HG03039 (cell line): ENCODE measurements around the gene PRDM8.

ENCODE experiments used
- ATAC-seq: cut with Tn5 transposase; IDR thresholded peaks from one replicate; pipeline ENCODE4 v1.9.1; 2021; ENCODE audit warnings: mild to moderate bottlenecking, moderate library complexity; ENCODE audit not compliant: unreplicated experiment

PRDM8 gene

GRCh38 chr4:80199947-80200346 lies 2.6 kb downstream of the PRDM8 start:
- no peak for ATAC-seq

DNA sequence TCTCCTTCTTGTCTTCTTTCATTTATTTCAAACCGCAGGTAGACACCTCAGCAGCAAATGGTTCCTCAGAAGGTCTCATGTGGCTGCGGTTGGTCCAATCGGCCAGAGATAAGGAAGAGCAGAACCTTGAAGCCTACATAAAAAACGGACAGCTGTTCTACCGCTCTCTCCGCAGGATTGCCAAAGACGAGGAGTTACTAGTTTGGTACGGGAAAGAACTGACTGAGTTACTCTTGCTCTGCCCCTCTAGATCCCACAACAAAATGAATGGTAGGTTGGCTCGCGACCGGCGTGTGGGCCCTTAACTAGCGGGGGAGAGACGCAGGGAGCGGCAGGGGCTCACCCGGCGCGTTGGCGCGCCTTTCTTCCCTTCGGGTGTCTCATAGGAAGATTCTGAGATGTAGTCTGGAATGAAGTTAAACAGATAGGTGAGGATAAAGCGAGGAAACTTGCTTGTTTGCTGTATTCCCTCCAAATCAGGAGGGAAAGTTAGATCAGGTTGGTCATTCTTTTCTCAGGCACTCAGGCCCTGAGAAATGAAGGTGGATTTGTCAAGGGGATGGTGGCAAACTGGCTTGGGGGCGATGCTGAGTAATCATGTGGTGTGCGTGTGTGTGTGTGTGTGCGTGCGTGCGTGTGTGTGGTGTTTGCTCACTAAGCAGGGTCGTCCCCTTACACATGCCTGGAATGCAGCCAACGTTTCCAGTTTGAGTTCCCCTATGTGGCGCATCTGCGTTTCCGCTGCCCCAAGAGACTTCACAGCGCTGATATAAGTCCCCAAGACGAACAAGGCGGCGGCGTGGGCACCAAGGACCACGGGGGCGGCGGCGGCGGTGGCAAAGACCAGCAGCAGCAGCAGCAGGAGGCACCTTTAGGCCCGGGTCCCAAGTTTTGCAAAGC lies 4.2 kb downstream of the PRDM8 start:
- peak; percentile 4 for ATAC-seq

GRCh38 chr4:80202190-80202711 lies 4.9 kb downstream of the PRDM8 start:
- peak; percentile 74 for ATAC-seq

DNA sequence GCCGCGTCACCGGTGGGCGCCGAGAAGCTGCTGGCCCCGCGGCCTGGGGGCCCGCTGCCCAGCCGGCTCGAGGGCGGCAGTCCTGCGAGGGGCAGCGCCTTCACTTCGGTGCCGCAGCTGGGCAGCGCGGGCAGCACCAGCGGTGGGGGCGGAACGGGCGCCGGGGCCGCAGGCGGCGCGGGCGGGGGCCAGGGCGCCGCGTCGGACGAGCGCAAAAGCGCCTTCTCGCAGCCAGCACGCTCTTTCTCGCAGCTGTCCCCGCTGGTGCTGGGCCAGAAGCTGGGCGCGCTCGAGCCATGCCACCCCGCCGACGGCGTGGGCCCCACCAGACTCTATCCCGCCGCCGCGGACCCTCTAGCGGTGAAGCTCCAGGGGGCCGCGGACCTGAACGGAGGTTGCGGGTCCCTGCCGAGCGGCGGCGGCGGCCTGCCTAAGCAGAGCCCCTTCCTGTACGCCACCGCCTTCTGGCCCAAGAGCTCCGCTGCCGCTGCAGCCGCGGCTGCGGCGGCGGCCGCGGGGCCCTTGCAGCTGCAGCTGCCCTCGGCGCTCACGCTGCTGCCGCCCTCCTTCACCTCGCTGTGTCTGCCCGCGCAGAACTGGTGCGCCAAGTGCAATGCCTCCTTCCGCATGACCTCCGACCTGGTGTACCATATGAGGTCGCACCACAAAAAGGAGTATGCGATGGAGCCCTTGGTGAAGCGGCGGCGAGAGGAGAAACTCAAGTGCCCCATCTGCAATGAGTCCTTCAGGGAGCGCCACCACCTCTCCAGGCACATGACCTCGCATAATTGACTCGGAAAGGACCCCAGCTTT lies 5.6 kb downstream of the PRDM8 start:
- ATAC-seq = peak; percentile 50

DNA sequence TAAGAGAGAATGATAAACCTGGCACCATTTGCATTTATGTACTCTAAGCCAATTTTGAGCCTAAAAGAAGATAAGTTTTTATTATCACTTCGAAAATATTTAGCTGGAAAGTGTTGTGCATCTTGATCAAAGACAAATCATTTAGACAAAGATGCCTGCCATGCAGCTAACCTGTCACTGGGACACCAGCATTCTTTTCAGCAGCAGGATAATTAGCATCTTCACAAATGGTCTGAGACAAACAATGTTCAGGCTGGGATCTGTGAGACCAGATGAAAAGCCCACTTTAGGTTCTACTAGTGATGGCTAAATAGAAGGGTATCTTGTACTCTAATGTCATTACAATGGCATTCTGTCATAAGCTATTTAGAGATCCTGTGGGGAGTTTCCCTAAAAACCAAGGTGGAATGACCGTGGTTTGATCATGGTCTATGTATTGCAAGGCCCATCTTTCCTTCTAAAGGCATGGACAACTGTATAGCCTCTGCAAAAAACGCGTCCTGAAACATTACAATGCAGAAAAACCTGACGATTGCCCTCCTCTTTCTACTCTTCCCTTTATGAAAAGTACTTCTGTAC lies 7.2 kb downstream of the PRDM8 start:
- ATAC-seq = no peak

GRCh38 chr4:80206111-80206510 lies 8.8 kb downstream of the PRDM8 start:
- ATAC-seq = no peak

DNA sequence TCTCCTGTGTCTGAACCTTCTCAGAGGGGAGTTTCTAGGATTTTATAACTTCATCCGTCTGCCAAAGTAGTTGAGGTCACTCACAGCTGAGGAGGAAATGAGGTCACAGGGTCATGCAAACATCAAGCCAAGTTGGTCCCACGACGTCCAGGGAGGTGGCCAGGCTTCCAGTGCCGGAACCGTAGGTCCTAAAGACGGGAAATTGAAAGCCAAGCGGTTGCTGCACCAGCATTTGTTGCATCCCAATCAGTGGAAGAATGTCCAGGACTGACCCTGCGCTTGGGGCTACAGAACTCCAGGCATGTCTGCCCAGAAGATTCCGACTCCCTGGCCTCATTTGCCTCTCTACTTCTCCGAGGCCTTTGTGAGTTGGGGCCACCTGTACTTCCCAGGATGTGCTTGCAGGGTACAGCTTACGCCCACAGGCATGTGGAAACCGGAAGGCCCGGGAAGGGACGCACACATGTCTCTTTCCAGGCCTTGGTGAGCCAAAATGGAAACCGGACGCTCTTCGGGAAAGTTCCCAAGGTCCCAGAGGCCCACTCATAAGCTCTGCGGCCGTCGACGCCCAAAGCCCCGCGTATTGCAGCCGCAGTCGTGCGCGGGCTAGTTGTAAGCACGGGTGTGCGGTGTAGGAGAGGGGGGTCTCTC lies 9.3 kb downstream of the PRDM8 start:
- ATAC-seq = no peak

DNA sequence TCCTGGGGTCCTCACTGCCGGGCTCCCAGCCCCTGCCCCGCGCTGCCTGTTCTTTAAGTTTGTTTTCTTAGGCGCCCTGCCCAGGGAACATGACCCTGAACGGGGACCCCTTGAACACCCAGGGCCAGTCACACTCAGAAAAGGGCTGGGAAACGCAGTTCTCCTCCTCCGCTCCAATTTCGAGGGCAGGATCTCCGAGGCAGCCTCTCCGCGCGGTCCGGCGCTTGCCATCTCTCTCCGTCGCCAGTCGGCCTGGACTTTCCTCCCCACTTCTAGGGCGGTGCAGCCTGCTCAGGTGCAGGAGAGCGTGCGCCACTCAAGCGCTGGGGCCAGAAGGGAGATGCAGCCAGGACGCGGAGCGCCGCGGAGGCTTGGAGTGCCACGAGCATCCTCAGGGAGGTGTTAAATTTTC lies 9.9 kb downstream of the PRDM8 start:
- no peak for ATAC-seq

DNA sequence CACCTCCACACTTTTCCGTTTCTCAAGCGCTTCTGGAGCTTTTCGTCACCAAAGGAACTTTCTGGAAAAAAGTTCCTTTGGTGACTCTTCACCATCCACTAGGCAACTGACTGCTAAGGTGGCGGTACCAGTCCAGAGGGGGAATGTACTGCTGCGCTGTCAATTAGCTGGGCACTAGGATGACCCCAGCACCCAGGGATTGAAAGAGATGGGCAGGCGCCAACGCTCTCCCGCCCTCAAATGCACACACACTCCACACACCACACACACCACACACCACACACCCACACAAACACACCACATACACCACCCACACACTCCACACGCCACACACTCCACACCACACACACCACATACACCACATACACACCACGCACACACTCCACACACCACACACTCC lies 10.4 kb downstream of the PRDM8 start:
- ATAC-seq = no peak

DNA sequence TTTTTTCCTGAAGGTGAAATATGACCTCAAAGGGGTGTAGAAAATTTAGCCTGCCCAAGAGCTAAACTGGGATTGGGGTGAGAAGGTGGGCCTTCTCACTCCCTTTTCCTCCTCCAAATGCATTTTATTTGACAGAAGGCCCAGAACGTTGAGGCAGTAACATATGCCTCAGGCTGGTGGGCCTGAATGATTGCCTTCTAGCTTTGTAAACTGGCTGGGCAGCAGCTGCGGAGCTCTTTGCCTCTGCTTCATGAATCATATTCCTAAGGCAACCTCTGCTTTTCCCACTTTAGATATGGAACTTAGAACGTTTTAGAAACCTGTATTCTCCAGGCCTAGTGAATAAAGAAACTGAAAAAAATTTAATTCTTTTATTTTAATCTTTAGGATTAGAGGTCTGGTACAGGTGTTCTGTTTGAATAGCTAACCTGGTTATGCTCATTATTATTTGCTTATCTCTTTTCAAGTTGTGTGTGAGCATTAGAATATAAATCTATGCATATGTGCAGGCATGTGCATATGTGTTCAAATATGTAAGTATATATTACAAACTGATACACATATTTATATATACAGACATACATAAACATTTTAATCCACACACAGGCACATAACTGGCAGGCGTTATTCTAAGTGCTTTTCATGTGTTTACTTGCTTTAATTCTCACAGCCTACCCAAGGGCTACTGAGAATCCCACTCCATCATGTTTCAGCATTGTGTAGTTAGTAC lies 11.5 kb downstream of the PRDM8 start:
- ATAC-seq = no peak

- ATAC-seq = no peak
Observed at GRCh38 chr4:80209340-80209701, 12.0 kb downstream of the PRDM8 start.

GRCh38 chr4:80210549-80210948 lies 13.2 kb downstream of the PRDM8 start:
- ATAC-seq = no peak

DNA sequence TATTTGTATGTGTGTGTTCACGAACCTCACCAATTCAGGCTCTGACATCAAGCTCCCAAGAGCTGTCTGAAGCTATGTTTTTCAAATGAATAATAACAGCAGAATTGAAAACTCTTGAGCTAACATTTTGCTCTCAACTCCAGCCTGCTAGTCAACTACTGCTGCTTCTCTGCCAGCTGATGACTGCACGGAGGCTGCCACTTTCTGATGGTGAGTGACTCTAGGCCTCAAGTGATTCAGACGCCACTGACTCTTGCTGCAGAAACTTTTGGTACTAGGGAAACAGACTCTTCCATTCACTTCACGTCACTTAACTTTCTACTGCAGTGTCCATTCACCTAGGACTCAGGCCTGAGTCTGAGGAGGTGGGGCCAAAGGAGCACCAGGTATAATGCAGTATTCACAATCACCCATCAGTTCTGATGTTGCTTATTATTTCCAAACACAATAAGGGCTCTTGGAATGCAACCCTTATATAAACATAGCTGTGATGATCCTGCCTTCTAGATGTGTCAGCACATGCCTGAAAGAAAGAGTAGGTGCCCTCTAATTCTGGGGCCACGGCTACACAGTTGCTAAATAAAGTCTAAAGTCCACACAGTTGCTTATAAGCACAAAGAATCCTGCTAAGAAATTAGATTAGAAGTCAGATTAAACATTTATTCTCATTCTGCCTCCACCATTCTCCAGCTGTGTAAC lies 16.0 kb downstream of the PRDM8 start:
- ATAC-seq = no peak

GRCh38 chr4:80215449-80216052 lies 18.2 kb downstream of the PRDM8 start:
- no peak for ATAC-seq

DNA sequence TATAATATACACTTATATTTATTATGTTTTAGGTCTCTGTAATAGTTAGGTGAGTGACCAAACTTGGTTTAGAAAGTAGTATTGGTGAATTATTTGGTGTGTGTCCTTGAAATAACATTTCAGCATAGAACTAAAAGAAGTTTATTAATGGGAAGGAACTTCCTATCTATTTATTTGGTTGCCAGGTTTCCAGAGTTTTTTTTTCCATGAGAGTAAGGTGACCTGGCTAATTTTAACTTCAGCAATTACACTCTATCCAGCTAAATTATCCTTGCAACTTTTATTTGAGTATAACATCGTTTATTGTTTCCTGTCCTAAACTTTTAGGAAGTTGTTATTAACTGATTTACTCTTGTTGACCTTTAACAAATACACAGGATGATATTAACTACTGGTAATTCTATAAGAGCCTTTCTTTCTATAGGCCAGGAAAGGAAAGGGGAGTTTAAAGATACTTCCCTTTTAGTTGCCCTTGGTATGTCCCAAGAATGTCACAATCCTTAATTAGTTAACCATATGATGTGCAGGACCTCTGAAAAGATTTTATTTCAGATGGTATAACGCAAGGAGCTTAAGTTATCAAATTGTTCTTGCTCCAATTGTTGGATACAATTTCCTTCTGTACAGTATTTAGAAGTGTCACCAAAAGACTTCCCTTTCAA lies 18.9 kb downstream of the PRDM8 start:
- ATAC-seq = no peak

DNA sequence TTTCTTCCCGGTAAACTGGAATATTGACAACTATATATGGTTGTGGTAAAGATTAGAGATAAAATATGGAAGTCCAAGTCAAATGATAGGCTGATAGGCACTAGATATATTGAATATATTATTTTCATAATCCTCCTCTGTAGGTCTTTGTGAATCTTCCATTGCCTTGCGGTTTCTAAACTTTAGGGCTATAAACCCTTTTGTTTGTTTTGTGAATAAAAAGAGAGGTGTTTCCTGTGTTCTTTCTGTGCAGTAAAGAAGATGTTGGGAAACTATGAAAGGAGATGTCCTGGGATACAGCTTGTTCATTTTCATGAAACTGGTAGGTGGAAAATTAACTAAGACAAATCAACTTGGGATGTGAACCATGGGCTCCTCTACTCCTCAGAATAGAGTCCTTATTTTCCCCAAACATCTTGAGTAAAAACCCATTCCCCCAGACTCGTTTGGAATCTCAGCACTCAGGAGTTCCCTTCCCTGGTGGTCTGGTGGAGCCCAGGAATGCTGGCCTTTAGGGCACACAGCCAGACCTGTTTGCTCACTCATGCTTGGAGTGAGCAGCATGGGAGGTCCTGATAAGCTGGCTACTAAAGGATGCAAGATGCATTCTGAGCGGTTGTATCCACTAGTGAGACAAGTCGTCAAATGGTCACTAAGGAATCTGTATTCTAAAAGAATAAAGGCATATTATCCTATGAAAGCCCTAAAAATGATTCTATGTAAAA lies 22.2 kb downstream of the PRDM8 start:
- no peak for ATAC-seq

GRCh38 chr4:80220711-80221110 lies 23.4 kb downstream of the PRDM8 start:
- ATAC-seq = no peak

GRCh38 chr4:80221161-80221560 lies 23.9 kb downstream of the PRDM8 start:
- ATAC-seq = no peak
